ENCODE results near the gene MACROD1.

- TF ChIP-seq CTCF (IDR thresholded peaks at IDR 0.05; ENCODE audit: poor library complexity) (no peak), EZH2 (IDR thresholded peaks at IDR 0.05; ENCODE audit: borderline replicate concordance) (no peak), EZH2phosphoT487 (IDR thresholded peaks at IDR 0.05; ENCODE audit: low read depth, severe bottlenecking, unreplicated experiment) (no peak)
Observed at GRCh38 chr11:64043545-64043944, 122.4 kb downstream of the MACROD1 start.

Measured in hepatocyte (in vitro differentiated cells).